Measurements from ENCODE around the gene ARIH2.

DNA sequence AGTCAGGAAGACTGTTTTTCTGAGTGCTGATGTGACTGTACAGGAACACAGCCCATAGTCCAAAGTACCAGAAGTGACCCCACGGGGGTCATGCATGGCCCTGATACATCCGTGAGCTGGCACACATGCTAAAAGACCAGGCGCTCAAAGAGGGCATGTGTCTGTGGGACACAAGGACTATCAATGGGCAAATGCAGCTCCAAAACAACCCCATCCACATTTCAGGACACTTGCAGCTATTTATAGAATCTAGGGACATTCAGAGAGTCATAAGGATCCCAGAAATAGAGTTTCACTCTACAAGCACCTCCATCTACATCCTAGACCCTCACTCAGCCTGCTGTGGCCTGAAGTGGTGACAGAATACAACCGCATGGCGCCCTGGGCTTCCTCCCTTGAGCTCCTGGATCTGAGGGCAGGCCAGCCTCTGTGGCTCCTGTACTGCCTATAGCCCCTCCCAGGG is 37.0 kb upstream of the ARIH2 start:
- TF ChIP-seq, protein P1, sequence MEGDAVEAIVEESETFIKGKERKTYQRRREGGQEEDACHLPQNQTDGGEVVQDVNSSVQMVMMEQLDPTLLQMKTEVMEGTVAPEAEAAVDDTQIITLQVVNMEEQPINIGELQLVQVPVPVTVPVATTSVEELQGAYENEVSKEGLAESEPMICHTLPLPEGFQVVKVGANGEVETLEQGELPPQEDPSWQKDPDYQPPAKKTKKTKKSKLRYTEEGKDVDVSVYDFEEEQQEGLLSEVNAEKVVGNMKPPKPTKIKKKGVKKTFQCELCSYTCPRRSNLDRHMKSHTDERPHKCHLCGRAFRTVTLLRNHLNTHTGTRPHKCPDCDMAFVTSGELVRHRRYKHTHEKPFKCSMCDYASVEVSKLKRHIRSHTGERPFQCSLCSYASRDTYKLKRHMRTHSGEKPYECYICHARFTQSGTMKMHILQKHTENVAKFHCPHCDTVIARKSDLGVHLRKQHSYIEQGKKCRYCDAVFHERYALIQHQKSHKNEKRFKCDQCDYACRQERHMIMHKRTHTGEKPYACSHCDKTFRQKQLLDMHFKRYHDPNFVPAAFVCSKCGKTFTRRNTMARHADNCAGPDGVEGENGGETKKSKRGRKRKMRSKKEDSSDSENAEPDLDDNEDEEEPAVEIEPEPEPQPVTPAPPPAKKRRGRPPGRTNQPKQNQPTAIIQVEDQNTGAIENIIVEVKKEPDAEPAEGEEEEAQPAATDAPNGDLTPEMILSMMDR (IDR thresholded peaks at IDR 0.05): no peak
- TF ChIP-seq EP300 (IDR thresholded peaks at IDR 0.05) (no peak), POLR2A (IDR thresholded peaks at IDR 0.05) (no peak), POLR2AphosphoS5 (IDR thresholded peaks at IDR 0.05) (no peak)
